HT-29 (cell line): ENCODE data around the gene PPP2R3C. TPM values are rescaled to one million over a fixed set of nuclear protein-coding genes. Genes with fewer than 3 reads are reported as not detected.
"Not testable (repeated sequence)": the region's sequence is repeated elsewhere in the genome, so short reads cannot be mapped to it uniquely, and the experiment has no call there.

ENCODE experiments used
- DNase-seq: peaks from one replicate; pipeline ENCODE4 v3.0.0-alpha.2; 2015; ENCODE audit warnings: low spot score
- total RNA-seq: library from RNA; depleted of rRNA; stranded (reverse); fragments of >200 nt; shearing (Covaris generic); gene quantifications from 2 replicates; pipeline ENCODE4 v1.2.3, GENCODE V29; 2014; rRNA removed

PPP2R3C gene
- 10.9 and 11.0 TPM in 2 replicates for total RNA-seq

DNA sequence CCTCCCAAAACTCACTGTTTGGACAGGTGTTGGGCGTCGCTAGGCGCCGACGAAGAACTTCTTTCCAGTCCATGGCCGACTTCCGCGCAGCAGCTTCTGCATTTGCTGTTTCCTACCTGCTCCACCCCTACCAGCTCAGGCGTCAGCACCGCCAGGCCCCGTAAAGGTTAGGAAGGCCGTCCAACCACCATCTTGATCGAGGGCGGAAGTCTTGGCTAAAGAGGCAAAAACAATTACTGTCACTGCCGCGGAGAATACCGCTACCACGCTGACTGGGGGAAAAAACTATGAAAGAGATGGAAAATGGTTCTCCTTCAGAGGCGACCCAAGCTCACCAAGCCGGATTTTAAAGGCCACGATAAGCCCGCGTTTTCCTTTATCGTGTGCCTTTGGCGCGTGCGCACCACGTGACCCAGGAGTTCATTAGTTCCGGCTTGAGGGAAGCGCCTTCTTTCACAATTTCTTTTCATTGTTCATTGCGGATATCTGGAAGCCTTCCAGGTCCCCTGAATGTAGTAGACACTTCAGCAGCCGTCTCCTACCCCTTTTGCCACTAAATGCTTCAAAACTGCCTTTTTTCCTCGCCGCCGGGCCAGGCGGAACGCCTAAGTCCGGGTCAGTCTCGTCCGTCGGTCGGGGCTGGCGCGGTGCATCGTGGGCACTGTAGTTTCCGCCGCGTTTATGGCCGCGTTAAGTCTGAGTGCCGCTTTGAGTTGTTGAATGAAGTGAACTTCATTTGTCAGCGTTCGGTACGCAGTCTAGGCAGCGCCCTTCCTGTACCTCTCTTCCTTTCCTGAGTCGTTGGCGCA is at the start of gene PPP2R3C, which contains the start of gene PRORP:
PPP2R3C (minus strand) TSS at position 104 of the 809 bp plus-strand sequence; CDS start at position 73, 31 bp downstream.
PRORP (plus strand) TSS at position 666 of the 809 bp plus-strand sequence. CDS start 694 bp downstream, outside the sequence.
- peak; percentile 91 for DNase-seq

DNA sequence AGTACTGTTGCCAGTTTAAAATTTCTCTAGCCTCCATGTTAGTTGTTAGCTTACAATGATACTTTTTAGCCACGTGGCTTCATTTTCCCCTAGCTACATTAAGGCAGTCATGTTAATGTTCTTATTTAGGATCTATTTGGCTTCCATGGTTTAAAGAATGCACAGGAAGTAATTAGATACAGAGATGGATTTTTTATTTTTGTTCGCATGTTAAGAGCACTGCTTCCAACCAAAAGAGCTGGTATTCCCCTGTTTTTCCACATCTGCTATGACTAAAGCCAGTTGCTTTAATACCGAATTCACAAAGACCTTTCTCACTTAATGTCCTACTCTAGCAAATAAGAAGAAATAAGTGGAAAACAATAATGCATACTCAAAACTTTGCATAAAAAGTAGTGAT is 45.7 kb upstream of the PPP2R3C start:
- DNase-seq = no peak

DNA sequence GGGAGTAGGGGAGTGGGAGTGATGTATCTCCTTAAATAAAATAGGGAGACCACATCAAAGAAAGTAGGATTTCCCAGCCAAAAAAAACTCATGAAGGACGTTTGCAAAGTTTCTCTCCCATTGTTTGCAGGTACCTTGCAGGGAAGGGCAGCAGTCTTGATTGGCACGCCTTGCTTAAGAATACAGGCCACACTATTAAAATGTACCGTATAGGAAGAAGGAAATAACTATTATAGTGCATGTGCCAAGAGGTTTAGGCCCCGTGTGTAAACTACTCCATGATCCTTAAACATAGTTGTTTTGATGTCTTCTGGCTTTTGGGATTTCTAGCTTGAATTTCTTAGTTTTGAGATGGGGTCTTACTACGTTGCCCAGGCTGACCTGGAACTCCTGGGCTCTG is 43.1 kb upstream of the PPP2R3C start:
- no peak for DNase-seq

DNA sequence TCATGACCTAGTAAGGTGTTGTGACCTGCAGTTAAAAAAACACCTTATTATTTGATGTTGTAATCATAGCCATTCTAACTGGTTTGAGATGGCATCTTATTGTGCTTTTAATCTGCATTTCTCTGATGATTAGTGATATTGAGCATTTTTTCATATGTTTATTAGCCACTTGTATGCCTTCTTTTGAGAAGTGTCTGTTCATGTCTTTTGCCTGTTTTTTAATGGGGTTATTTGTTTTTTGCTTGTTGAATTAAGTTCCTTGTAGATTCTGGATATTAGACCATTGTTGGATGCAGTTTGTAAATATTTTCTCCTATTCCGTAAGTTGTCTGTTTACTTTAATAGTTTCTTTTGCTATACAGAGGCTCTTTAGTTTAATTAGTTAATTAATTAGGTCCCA is 41.6 kb upstream of the PPP2R3C start:
- DNase-seq = no peak

DNA sequence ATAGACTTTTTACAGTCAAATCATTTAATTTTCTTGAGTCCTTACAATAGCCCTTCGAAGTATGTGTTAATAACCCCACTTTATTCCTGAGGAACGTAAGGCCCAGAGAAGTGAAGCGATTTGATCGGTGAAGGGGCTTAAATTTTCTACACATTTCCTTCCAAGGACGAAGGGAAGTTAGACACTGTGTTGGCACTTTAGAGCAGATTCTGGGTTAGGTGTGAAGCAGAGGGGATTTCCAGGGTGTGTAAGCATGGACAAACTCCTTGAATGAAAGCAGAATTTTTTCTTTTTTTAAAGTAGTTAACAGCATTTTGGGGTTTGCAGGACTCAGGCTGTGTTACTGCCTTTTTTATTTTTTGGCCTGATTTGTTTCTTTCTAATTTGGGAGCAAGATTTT is 39.4 kb upstream of the PPP2R3C start:
- no peak for DNase-seq

DNA sequence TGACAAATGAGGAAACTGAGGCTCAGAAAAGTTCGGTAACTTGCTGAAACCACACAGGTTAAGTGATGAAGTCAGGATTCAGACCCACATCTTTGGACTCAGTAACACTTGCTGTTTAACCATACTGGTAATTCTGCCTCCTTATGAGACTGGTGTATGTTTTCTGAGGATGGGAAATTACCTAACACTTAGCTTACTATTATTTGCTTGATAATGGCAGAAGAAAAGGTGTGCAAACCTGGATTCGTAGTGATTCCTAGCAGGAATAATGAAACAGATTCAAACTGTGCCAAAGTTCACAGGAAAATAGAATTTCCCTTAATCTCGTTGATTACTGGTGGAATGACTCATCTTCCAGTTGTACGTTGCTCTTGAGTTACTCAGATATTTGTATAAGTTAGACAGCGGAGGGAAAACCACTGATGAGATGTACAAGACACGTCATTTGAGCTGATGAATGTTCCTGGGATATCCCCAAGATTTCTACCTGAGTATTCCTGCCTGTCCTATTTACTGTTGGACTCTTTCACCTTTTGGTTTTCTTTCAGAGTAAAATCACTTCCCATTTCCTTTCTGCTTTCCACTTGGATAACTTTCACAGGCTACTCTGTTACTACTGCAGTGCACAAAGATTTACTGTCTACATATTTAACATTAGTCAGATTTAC is 38.1 kb upstream of the PPP2R3C start:
- peak; percentile 43 for DNase-seq

DNA sequence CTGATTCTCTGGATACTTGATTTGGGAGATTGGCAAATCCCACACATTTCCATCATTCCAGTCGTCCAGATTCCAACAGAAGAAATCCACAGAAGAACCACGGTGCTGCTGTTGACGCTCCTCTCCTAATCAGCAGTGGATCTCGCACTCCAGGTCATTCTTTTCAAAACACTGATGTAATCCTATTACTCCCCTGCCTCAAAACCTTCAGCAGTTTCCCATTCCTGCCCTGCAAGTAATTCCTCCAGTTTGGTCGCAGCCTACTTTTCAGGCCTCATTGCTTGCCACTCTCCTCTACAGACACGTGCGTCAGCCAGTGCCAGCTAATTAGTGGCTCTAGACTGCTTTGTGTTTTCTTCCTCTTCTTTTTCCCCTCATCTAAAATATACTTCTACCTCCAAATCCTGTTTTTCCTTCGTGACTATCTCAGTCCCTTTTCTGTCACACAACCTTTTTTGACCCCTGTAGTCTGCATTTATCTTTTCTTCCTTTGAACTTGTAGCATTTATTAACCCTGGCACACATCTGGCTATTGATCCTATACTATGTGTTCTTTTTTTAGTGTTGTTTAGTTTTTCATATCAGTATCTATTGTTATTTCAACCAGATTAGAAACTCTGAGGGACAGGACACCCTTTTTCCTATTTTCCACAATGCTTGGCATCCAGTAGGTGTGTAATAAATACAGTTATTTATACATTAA is 37.3 kb upstream of the PPP2R3C start:
- DNase-seq = no peak

DNA sequence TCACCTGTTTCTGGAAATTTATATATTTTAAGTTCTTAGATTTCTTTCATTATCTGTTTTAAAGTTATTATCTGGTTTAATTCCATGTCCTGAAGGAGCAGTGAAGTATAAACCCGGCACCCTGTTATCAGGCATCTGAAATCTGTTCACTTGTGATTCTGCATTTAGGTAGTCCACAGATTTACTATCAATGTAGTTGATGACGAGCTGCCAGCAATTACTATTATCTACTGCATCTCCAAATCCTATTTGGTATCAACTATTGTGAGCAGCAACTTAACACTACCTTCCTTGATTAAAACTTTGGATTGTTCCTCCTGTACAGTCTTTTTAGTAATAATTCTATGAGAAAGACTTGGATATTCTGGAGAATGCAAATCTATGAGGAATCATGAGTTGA is 36.7 kb upstream of the PPP2R3C start:
- DNase-seq = no peak

DNA sequence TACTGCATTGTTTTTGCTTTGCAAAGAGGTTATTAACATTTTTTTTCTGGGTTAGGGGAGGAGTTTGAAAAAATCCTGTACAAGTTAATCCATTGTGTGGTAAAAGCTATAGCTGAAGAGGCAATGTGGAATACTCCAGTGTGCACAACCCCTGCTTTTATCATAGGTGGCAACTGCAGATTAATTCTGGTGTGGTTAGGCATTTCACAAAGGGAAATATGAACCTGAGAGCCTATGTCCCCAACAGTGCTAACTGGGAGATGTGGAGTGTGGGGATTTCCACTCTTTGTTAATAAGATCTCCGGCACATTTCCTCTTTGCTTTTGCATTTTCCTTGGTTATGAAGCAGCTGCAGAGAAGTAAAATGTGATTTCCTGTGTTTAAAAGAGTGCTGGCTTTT is 34.2 kb upstream of the PPP2R3C start:
- no peak for DNase-seq

DNA sequence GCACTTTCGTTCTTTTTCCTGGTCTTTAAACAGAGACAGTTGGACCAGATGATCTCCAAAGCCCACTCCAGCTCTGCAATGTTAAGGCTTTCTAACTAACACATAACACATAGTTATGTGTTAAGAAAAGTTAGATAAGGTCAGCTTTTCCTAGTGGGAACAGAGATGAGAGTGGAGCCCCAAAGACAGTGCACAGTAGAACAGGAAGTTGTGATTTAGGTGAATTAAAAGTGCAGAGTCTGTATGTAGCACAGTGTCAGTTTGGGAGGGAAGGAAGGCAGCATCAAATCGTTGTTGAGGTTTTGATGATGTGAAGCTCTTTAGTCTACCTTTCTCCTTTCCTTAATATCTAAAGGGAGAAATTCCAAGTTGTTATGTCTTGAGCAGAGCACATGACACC is 32.2 kb upstream of the PPP2R3C start:
- DNase-seq = no peak

DNA sequence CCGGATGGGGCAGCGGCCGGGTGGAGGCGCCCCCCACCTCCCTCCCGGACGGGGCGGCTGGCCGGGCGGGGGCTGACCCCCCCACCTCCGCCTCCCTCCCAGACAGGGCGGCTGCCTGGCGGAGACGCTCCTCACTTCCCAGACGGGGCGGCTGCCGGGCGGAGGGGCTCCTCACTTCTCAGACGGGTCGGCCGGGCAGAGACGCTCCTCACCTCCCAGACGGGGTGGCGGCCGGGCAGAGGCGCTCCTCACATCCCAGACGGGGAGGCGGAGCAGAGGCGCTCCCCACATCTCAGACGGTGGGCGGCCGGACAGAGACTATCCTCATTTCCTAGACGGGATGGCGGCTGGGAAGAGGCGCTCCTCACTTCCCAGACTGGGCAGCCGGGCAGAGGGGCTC is 30.7 kb upstream of the PPP2R3C start:
- not testable (repeated sequence) for DNase-seq

DNA sequence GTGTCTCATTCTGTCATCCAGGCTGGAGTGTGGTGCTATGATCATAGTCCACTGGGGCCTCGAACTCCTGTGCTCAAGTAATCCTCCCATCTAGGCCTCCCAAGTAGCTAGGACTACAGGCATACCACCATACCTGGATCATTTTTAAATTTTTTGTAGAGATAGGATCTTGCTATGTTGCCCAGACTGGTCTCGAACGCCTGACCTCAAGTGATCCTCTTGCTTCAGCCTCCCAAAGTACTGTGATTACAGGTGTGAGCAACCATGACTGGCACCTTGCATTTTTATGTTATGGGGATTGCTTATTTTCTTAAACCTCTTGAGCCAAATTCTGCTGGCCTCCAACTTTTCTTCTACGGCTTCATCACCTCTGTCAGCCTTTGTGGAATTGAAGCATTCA is 27.4 kb upstream of the PPP2R3C start:
- DNase-seq = no peak

DNA sequence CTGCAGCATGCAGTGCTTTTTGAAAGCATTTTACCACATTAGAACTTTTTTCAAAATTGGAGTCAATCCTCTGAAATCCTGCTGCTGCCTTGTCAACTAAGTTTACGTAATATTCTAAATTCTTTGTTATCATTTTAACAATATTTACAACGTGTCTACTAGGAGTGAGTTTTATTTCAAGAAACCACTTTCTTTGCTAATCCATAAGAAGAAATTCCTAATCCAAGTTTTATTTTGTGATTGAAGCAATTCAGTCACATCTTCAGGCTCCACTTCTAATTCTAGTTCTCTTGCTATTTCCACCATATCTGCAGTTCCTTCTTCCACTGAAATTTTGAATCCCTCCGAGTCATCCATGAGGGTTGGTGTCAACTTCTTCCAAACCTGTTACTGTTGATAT is 25.9 kb upstream of the PPP2R3C start:
- DNase-seq = no peak

DNA sequence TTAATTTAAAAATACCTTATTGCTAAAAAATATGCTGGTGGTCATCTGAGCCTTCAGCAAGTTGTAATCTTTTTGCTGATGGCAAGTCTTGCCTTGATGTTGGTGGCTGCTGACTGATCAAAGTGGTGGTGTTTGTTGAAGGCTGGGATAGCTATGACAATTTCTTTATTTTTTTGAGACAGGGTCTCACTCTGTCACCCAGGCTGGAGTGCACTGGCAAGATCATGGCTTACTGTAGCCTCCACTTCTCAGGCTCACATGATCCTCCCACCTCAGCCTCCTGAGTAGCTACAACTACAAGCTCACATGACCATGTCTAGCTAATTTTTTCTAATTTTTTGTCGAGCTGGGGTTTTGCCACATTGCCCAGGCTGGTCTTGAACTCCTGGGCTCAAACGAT is 25.4 kb upstream of the PPP2R3C start:
- DNase-seq = no peak

DNA sequence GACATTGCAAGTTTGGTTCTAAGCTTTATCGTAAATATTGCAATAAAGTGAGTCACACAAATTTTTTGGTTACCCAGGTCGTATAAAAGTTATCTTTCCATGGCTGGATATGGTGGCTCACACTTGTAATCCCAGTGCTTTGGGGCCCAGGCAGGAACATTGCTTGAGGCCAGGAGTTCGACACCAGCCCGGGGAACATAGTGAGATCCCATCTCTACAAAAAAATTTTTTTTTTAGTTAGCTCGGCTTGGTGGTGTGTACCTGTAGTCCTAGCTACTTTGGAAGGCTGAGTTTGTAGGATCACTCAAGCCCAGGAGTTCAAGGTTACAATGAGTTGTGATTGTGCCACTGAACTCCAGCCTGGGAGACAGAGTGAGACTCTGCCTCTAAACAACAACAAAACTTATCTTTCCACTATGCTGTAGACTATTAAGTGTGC is 24.9 kb upstream of the PPP2R3C start:
- no peak for DNase-seq

DNA sequence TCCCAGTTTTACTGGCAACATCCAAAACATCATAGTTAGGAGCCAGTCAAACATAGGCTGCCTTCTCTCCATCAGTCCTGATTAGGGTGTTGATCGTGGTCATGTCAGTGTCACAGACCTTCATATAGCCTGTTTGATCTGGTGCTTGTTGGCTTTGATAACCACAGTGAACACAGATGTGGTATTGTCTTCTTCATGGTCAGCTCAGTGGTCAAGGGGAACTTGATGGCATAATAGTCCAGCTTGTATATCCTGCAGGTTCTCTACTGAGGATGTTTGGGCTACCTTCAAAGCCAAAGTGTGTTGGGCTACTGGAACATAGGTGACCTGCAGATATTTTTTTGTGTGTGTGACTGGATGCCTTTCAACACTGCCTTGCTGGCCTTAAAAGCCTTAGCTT is 22.2 kb upstream of the PPP2R3C start:
- DNase-seq = no peak

DNA sequence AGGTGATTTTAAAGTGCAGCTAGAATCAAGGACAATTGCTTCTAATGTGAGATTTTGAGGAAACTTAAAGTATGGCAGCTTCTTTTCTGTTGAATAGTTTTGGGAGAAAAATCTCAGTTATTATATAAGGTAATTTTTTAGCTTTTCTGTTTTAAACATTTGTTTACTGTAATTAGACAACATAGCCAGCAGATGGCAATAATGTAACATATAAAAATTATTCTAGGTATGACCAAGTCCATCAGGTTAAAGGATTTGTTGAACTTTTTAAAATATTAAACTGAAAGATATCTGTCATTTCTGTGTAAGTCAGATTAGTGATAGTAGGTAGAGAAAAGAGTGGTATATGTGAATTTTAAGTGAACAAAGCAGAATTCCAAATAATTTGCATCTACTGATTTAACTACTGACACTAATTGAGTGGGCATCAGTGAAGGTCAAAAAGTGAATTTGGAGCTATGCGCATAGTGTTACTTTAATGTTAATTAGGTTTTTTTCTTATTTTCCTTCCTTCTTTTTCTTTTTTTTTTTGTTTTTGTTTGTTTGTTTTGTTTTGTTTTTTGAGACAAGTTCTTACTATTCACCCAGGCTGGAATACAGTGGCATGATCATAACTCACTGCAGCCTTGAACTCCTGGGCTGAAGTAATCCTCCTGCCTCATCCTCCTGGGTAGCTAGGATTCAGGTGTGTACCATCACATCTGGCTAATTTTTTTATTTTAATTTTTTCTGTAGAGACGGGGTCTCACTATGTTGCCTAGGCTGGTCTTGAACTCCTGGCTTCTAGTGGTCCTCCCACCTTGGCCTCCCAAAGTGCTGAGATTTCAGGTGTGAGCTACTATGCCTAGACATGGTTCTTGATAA is 19.2 kb upstream of the PPP2R3C start:
- peak; percentile 23 for DNase-seq

DNA sequence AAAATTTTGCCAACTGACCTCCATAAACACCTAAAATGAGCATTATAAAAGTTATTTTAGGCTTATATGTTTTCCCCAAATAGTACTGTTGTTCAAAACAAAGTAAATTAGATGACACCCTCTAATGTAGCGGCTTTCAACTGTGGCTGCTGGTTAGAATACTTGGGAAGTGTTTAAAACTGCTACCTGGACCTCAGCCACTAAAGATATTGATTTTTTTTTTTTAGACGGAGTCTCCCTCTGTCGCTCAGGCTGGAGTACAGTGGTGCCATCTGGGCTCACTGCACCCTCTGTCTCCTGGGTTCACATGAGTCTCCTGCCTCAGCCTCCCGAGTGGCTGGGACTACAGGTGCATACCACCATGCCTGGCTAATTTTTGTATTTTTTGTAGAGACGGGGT is 16.8 kb upstream of the PPP2R3C start:
- no peak for DNase-seq

DNA sequence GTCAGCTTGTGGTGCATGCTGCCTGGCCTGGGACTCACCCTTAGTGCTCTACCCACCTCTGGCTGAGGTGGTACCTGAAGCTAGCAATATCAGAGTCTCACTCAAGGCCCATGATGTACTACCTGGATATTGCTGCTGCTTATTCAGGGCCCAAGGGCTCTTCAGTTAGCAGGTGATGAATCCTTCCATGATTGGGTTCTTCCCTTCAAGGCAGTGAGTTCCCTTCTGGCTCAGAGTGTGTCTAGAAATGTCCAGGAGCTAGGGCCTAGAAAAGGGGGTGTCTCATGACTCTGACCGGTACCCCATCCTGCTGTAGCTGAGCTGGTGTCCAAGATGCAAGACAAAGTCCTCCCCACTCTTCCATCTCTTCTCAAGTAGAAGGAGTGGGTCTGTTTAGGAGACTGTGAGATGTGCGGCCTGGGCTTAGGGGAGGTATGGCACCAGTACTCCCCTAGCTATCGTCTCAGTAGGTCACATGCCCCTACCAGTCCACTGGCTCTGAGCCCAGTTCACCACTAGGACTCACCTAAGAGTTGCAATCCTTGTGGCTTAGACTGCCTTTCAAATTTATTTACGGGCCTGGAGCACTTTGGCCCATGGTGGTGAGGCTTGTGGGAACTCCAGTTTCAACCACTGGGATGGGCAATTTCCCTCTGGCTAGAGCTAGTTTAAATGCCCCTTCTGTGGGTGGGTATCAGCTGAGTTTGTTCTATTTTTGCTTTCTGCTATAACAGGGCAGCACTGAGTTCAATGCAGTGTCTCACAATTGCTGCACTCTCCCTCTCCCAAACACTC is 12.7 kb upstream of the PPP2R3C start:
- no peak for DNase-seq

DNA sequence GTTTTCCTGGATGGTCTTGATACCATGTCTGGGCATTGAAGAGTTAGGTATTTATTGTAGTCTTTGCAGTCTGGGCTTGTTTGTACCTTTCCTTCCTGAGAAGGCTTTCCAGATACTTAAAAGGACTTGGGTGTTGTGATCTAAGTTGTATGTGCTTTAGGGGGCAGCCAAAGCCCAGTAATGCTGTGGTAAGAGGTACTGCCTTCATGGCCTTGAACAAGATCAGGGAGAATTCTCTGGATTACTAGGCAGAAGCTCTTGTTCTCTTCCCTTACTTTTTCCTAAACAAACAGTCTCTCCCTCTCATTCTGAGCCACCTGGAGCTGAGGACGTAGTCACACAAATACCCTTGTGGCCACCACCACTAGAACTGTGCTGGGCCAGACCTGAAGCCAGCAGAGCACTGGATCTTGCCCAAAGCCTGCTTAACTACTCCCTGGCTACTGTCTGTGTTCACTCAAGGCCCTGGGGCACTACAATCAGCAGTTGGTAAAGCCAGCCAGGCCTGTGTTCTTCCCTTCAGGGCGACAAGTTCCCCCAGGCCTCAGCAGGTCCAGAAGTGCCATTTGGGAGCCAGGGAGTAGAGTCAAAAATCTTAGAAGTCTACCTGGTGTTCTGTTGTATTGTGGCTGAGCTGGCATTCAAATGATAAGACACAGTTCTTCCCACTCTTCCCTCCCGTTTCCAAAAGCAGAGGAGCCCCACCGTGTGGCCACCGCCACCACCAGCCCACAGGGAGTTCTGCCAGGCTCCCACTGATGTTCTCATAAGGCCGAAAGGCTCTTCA is 11.9 kb upstream of the PPP2R3C start:
- no peak for DNase-seq
